ENCODE data around the gene ZBED5.

- TF ChIP-seq POLR2A (IDR thresholded peaks at IDR 0.05) (no peak), CTCF (IDR thresholded peaks at IDR 0.05) (no peak), POLR2AphosphoS5 (IDR thresholded peaks at IDR 0.05) (no peak)
These were observed 28.0 kb upstream of the ZBED5 start for GRCh38 chr11:10885703-10886363.

All from stomach (tissue), 4 donors.